DOHH2 (cell line): Measurements from ENCODE around the gene EPS8L3.

Experiments used
- EZH2phosphoT487 ChIP-seq: fragments of 200-600 bp; sonication (generic); IDR thresholded peaks from 2 replicates; pipeline ENCODE4 v1.6.1; 2017; ENCODE audit warnings: borderline replicate concordance, mild to moderate bottlenecking, antibody characterized with exemption, low read length, moderate library complexity, mixed read lengths
- TF ChIP-seq, protein P1 (sequence below): fragments of 200-600 bp; sonication (generic); IDR thresholded peaks from one replicate; pipeline ENCODE4 v1.5.1; 2014; ENCODE audit warnings: antibody characterized with exemption, mild to moderate bottlenecking, low read depth, low read length; ENCODE audit not compliant: poor library complexity, severe bottlenecking

DNA sequence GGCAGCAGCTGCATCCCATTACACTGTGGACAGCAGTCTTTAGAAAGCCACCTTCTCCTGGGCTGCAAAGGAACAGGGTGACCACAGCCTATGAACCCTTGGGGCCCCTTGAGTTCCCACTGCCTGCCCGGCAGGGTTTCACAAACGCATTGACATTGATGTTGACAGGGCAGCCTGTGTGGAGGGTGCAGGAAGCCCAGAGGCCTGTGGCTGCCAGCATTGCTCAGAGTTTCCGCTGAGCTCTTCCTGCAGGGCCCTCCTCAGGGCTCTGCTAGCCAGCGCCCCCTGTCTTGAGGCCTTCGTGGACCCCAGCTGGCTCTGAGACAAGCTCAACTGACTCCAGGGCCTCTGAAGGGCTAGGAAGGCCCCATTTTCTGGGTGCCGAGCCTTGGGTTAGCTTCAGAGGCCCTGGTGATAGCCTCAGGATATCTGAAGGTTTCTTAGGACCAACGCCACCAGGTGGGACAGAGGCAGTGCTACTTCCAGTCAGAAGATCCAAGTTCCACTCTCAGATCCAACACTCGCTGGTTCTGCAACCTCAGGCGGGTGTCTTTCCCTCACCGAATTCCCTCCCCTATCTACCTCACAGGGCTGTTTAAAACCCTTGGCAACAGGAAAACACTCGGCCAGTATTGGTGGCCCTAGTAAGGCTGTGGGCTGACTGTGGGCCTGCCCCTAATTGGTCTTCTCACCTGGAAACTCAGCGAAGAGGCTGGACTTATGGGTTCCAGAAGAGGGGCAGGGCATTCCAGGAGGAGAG lies 27.2 kb upstream of the EPS8L3 start:
- TF ChIP-seq, protein P1, sequence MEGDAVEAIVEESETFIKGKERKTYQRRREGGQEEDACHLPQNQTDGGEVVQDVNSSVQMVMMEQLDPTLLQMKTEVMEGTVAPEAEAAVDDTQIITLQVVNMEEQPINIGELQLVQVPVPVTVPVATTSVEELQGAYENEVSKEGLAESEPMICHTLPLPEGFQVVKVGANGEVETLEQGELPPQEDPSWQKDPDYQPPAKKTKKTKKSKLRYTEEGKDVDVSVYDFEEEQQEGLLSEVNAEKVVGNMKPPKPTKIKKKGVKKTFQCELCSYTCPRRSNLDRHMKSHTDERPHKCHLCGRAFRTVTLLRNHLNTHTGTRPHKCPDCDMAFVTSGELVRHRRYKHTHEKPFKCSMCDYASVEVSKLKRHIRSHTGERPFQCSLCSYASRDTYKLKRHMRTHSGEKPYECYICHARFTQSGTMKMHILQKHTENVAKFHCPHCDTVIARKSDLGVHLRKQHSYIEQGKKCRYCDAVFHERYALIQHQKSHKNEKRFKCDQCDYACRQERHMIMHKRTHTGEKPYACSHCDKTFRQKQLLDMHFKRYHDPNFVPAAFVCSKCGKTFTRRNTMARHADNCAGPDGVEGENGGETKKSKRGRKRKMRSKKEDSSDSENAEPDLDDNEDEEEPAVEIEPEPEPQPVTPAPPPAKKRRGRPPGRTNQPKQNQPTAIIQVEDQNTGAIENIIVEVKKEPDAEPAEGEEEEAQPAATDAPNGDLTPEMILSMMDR, result peak; percentile 42
- no peak for TF ChIP-seq EZH2phosphoT487
